Astrocyte (in vitro differentiated cells and primary cell): ENCODE results near the gene LIPF. TPM values are rescaled to one million over a fixed set of nuclear protein-coding genes. Genes with fewer than 3 reads are reported as not detected.

Experiments used
- DNase-seq: peaks from one replicate; pipeline ENCODE4 v3.0.0-alpha.2; 2010; ENCODE audit warnings: low read depth
- FAIRE-seq: peaks from 2 replicates; lab custom pipeline; 2011; peaks lifted over from hg19 to GRCh38; lab: Jason Lieb, UNC
- H2AFZ ChIP-seq: 2 replicates; pipeline ENCODE4 v1.6.0; 2012; ENCODE audit warnings: low read depth, low read length, inconsistent platforms
- H3K27ac ChIP-seq: 2 replicates; pipeline ENCODE4 v1.5.1; 2011; ENCODE audit warnings: low read depth, low read length, inconsistent platforms
- H3K27me3 ChIP-seq: 2 replicates; pipeline ENCODE4 v1.6.0; 2011; ENCODE audit warnings: low read length, inconsistent platforms; ENCODE audit not compliant: insufficient read depth
- H3K36me3 ChIP-seq: 2 replicates; pipeline ENCODE4 v1.5.1; 2011; ENCODE audit warnings: low read length, inconsistent platforms; ENCODE audit not compliant: insufficient read depth
- H3K4me1 ChIP-seq: 2 replicates; pipeline ENCODE4 v1.5.1; 2011; ENCODE audit warnings: low read length, inconsistent platforms; ENCODE audit not compliant: insufficient read depth
- H3K4me2 ChIP-seq: 2 replicates; pipeline ENCODE4 v1.6.0; 2012; ENCODE audit warnings: low read length, inconsistent platforms
- H3K4me3 ChIP-seq: 2 replicates; pipeline ENCODE4 v1.5.1; 2011; ENCODE audit warnings: low read depth, mild to moderate bottlenecking, low read length, inconsistent platforms; ENCODE audit not compliant: insufficient read depth
- H3K79me2 ChIP-seq: 2 replicates; pipeline ENCODE4 v1.6.0; 2012; ENCODE audit warnings: mild to moderate bottlenecking, low read length, inconsistent platforms; ENCODE audit not compliant: insufficient read depth
- H3K9ac ChIP-seq: 2 replicates; pipeline ENCODE4 v1.6.0; 2012; ENCODE audit warnings: mild to moderate bottlenecking, low read length, inconsistent platforms
- H3K9me3 ChIP-seq: 2 replicates; pipeline ENCODE4 v1.5.1; 2012; ENCODE audit warnings: low read depth, mild to moderate bottlenecking, low read length, inconsistent platforms; ENCODE audit not compliant: insufficient read depth
- H4K20me1 ChIP-seq: 2 replicates; pipeline ENCODE4 v1.6.0; 2012; ENCODE audit warnings: low read length, inconsistent platforms; ENCODE audit not compliant: insufficient read depth
- H3K27ac Mint-ChIP-seq: one replicate; pipeline ENCODE4 v1.8.0; 2021; ENCODE audit warnings: mild to moderate bottlenecking, mixed read lengths; ENCODE audit not compliant: unreplicated experiment
- H3K27me3 Mint-ChIP-seq: one replicate; pipeline ENCODE4 v1.8.0; 2021; ENCODE audit warnings: low read depth, mixed read lengths; ENCODE audit not compliant: unreplicated experiment
- H3K36me3 Mint-ChIP-seq: one replicate; pipeline ENCODE4 v1.8.0; 2021; ENCODE audit warnings: low read depth, mixed read lengths; ENCODE audit not compliant: unreplicated experiment
- H3K4me1 Mint-ChIP-seq: one replicate; pipeline ENCODE4 v1.8.0; 2021; ENCODE audit warnings: low read depth, mixed read lengths; ENCODE audit not compliant: unreplicated experiment
- H3K4me3 Mint-ChIP-seq: one replicate; pipeline ENCODE4 v1.8.0; 2021; ENCODE audit warnings: mild to moderate bottlenecking, moderate library complexity, mixed read lengths; ENCODE audit not compliant: unreplicated experiment
- H3K9me3 Mint-ChIP-seq: one replicate; pipeline ENCODE4 v1.8.0; 2021; ENCODE audit warnings: mild to moderate bottlenecking, mixed read lengths; ENCODE audit not compliant: unreplicated experiment
- CTCF ChIP-seq: IDR thresholded peaks from 2 replicates; pipeline ENCODE4 v1.5.1; 2011; ENCODE audit warnings: low read depth, mild to moderate bottlenecking, inconsistent platforms, low read length, moderate library complexity; ENCODE audit not compliant: insufficient read depth
- EZH2 ChIP-seq: IDR thresholded peaks from 2 replicates; pipeline ENCODE4 v1.6.1; 2012; ENCODE audit warnings: mild to moderate bottlenecking, low read length, inconsistent platforms; ENCODE audit not compliant: insufficient read depth
- total RNA-seq: library from RNA; stranded (reverse); gene quantifications from 2 replicates; pipeline ENCODE4 v1.2.1, GENCODE V29; 2021

Gene LIPF
- total RNA-seq, 1 donor from 2014 or later: not detected

- no peaks in the 10 kb centered on the region for H3K36me3 ChIP-seq
- Mint-ChIP-seq H3K27me3 (peaks cover 2% of the 10 kb centered on the region), H3K36me3 (no peaks in the 10 kb centered on the region), H3K4me1 (no peaks in the 10 kb centered on the region), H3K4me3 (no peak overlapping the region), H3K27ac (no peak overlapping the region), H3K9me3 (no peaks in the 10 kb centered on the region)
- no peaks in the 10 kb centered on the region for H3K79me2 ChIP-seq
- H3K4me1 ChIP-seq: no peaks in the 10 kb centered on the region
- TF ChIP-seq CTCF: no peak
- no peak for TF ChIP-seq EZH2
- H4K20me1 ChIP-seq: no peaks in the 10 kb centered on the region
- H3K9ac ChIP-seq: no peak overlapping the region
- no peak overlapping the region for H3K27ac ChIP-seq
- no peak overlapping the region for H3K4me2 ChIP-seq
- FAIRE-seq (peak; percentile 91), DNase-seq (peak; percentile 44)
- H2AFZ ChIP-seq: no peak overlapping the region
- H3K4me3 ChIP-seq: no peak overlapping the region
- H3K9me3 ChIP-seq: peaks cover 3% of the 10 kb centered on the region
- no peaks in the 10 kb centered on the region for H3K27me3 ChIP-seq
These were observed 21.3 kb upstream of the LIPF start for GRCh38 chr10:88642963-88643362.

GRCh38 chr10:88647061-88647615 lies 17.1 kb upstream of the LIPF start:
- Mint-ChIP-seq H3K9me3 (no peaks in the 10 kb centered on the region), H3K27me3 (no peaks in the 10 kb centered on the region), H3K27ac (no peak overlapping the region), H3K4me1 (peaks cover 8% of the 10 kb centered on the region), H3K36me3 (no peaks in the 10 kb centered on the region), H3K4me3 (no peak overlapping the region)
- Histone ChIP-seq H3K79me2 (no peaks in the 10 kb centered on the region), H3K9me3 (no peaks in the 10 kb centered on the region), H4K20me1 (no peaks in the 10 kb centered on the region), H3K36me3 (no peaks in the 10 kb centered on the region), H3K4me1 (peaks cover 12% of the 10 kb centered on the region), H3K4me2 (no peak overlapping the region), H3K4me3 (no peak overlapping the region), H2AFZ (no peak overlapping the region), H3K27me3 (no peaks in the 10 kb centered on the region), H3K9ac (no peak overlapping the region), H3K27ac (no peak overlapping the region)
- FAIRE-seq: peak; percentile 68
- no peak for TF ChIP-seq EZH2
- TF ChIP-seq CTCF: no peak
- DNase-seq: no peak

DNA sequence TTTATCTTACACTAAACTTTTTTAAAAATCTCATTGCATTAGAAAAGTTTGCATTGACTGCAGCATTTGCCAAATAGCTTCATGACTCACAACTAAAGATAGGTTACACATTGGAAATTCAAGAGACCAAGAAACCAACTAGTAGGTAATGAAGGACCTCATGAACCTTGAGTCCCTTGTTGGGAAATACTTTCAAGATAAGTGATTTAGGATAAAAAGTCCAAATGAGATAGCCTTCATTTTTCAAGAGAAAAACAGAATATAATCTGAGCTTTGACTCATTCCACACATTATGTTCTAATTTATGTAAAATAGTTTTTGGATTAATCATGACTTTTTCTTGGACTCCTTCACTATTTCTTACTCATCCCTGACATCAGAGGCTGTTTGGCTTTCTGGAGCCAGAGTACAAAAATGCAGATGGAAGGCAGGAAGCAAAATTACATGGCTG lies 13.1 kb upstream of the LIPF start:
- no peak overlapping the region for H3K4me3 ChIP-seq
- DNase-seq (peak; percentile 91), FAIRE-seq (peak; percentile 90)
- Mint-ChIP-seq H3K27ac (peak overlapping the region; percentile 87), H3K9me3 (no peaks in the 10 kb centered on the region), H3K27me3 (no peaks in the 10 kb centered on the region), H3K36me3 (no peaks in the 10 kb centered on the region), H3K4me3 (no peak overlapping the region), H3K4me1 (peaks cover 8% of the 10 kb centered on the region)
- H2AFZ ChIP-seq: no peak overlapping the region
- peak overlapping the region; percentile 83 for H3K27ac ChIP-seq
- no peaks in the 10 kb centered on the region for H3K9me3 ChIP-seq
- H3K27me3 ChIP-seq: no peaks in the 10 kb centered on the region
- TF ChIP-seq EZH2 (no peak), CTCF (no peak)
- peaks cover 18% of the 10 kb centered on the region for H3K4me1 ChIP-seq
- peak overlapping the region; percentile 61 for H3K4me2 ChIP-seq
- peak overlapping the region; percentile 42 for H3K9ac ChIP-seq
- H3K36me3 ChIP-seq: no peaks in the 10 kb centered on the region
- no peaks in the 10 kb centered on the region for H3K79me2 ChIP-seq
- no peaks in the 10 kb centered on the region for H4K20me1 ChIP-seq
